KMS-11 (cell line): ENCODE data around the gene PDZRN3.
"Not testable (repeated sequence)": the region's sequence is repeated elsewhere in the genome, so short reads cannot be mapped to it uniquely, and the experiment has no call there.

Source experiments
- H2AFZ ChIP-seq: fragments of 200-600 bp; sonication (generic); 2 replicates; pipeline ENCODE4 v1.6.1; 2016; ENCODE audit warnings: antibody characterized with exemption, mixed run types, low read depth
- H3K27ac ChIP-seq: fragments of 200-600 bp; sonication (generic); 2 replicates; pipeline ENCODE4 v1.6.1; 2016; ENCODE audit warnings: mild to moderate bottlenecking, mixed run types
- H3K27me3 ChIP-seq: fragments of 200-600 bp; sonication (generic); 2 replicates; pipeline ENCODE4 v1.6.1; 2017; ENCODE audit warnings: mild to moderate bottlenecking, low read depth, mixed run types, moderate library complexity; ENCODE audit not compliant: insufficient read depth
- H3K36me3 ChIP-seq: fragments of 200-600 bp; sonication (generic); 2 replicates; pipeline ENCODE4 v1.6.1; 2017; ENCODE audit warnings: mild to moderate bottlenecking, mixed run types; ENCODE audit not compliant: insufficient read depth
- H3K4me1 ChIP-seq: fragments of 200-600 bp; sonication (generic); 2 replicates; pipeline ENCODE4 v1.6.1; 2016; ENCODE audit warnings: mild to moderate bottlenecking, low read depth, mixed run types; ENCODE audit not compliant: poor library complexity, severe bottlenecking
- H3K4me2 ChIP-seq: fragments of 200-600 bp; sonication (generic); 2 replicates; pipeline ENCODE4 v1.7.0; 2016; ENCODE audit warnings: mild to moderate bottlenecking, mixed run types
- H3K4me3 ChIP-seq: fragments of 200-600 bp; sonication (generic); IDR thresholded peaks from 2 replicates; pipeline ENCODE4 v1.6.1; 2017; ENCODE audit warnings: low read depth, low read length, mixed read lengths; ENCODE audit not compliant: insufficient read depth
- H3K79me2 ChIP-seq: fragments of 200-600 bp; sonication (generic); 2 replicates; pipeline ENCODE4 v1.6.1; 2016; ENCODE audit warnings: low read depth, mixed run types; ENCODE audit not compliant: insufficient read depth
- H3K9ac ChIP-seq: fragments of 200-600 bp; sonication (generic); 2 replicates; pipeline ENCODE4 v1.6.1; 2016; ENCODE audit warnings: mild to moderate bottlenecking, mixed run types
- H4K20me1 ChIP-seq: fragments of 200-600 bp; sonication (generic); 2 replicates; pipeline ENCODE4 v1.6.1; 2016; ENCODE audit warnings: mild to moderate bottlenecking, mixed run types; ENCODE audit not compliant: insufficient read depth
- CTCF ChIP-seq: fragments of 200-600 bp; sonication (generic); conservative IDR thresholded peaks from 2 replicates; pipeline ENCODE4 v1.6.1; 2017; ENCODE audit warnings: low read depth, mild to moderate bottlenecking, antibody characterized with exemption, low read length, moderate library complexity, mixed read lengths

Gene PDZRN3

GRCh38 chr3:73569246-73569760 lies 55.4 kb downstream of the PDZRN3 start:
- no peak overlapping the region; the same call in 1 of the 2 replicates for H3K4me2 ChIP-seq
- H3K79me2 ChIP-seq = no peaks in the 10 kb centered on the region
- H4K20me1 ChIP-seq = no peaks in the 10 kb centered on the region
- peaks cover 28% of the 10 kb centered on the region for H3K4me1 ChIP-seq
- H3K9ac ChIP-seq = no peak overlapping the region
- H3K27me3 ChIP-seq = no peaks in the 10 kb centered on the region
- no peaks in the 10 kb centered on the region for H3K36me3 ChIP-seq
- H2AFZ ChIP-seq = peak overlapping the region; percentile 55; the same call in 1 of the 2 replicates
- no peak for TF ChIP-seq CTCF
- H3K27ac ChIP-seq = 0 out of 2 replicates have a peak overlapping the region, but pooled peaks have one; percentile 53
- no peak overlapping the region for H3K4me3 ChIP-seq

DNA sequence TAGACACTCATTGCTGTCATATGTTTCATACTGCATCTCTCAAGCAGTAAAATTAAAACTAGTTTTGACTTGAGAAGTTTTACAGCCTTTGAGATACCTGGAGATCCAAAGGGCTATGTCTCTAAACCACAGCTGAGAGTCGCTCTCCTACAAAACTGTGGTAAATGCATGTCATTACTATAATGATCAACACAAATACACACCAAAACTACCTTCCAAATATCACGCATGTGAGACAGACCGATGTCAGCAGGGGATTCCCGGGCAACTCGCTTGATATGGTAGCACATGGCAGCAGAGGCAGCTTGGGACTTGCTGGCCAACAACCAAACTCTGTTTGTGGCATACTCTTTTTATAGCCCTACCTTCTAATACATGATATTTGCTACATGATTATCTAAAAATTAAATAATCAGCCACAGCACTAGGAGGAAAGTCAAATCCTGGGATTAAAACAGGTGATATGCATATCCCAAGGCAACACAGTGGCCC lies 56.3 kb downstream of the PDZRN3 start:
- H3K27me3 ChIP-seq = no peaks in the 10 kb centered on the region
- no peaks in the 10 kb centered on the region for H3K79me2 ChIP-seq
- peak overlapping the region; percentile 55 for H2AFZ ChIP-seq
- TF ChIP-seq CTCF = no peak
- H3K36me3 ChIP-seq = no peaks in the 10 kb centered on the region
- H3K9ac ChIP-seq = peak overlapping the region; percentile 42; the same call in 1 of the 2 replicates
- no peak overlapping the region for H3K4me3 ChIP-seq
- H4K20me1 ChIP-seq = no peaks in the 10 kb centered on the region
- peak overlapping the region; percentile 53 for H3K27ac ChIP-seq
- peaks cover 36% of the 10 kb centered on the region for H3K4me1 ChIP-seq
- H3K4me2 ChIP-seq = peak overlapping the region; percentile 57

DNA sequence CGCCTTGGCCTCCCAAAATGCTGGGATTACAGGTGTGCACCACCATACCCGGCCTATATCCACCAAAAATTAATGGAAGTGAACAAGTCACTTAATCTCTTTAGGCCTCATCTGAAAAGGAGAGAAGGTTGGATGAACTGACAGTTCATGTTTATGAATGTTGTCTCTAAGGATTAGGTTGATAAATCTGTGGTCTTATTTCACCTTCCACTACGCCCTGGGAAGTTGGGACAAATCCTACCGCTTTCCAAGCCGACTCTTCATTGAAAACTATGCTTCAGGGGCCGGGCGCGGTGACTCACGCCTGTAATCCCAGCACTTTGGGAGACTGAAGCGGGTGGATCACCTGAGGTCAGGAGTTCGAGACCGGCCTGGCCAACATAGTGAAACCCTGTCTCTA lies 59.4 kb downstream of the PDZRN3 start:
- H3K4me2 ChIP-seq, H3K79me2 ChIP-seq: not testable (repeated sequence)

GRCh38 chr3:73563896-73564582 lies 60.7 kb downstream of the PDZRN3 start:
- H3K27ac ChIP-seq = no peak overlapping the region
- H4K20me1 ChIP-seq = no peaks in the 10 kb centered on the region
- H3K4me1 ChIP-seq = peaks cover 36% of the 10 kb centered on the region
- peak overlapping the region; percentile 17; the same call in 1 of the 2 replicates for H3K4me2 ChIP-seq
- H2AFZ ChIP-seq = no peak overlapping the region
- no peaks in the 10 kb centered on the region for H3K27me3 ChIP-seq
- no peak overlapping the region for H3K4me3 ChIP-seq
- H3K9ac ChIP-seq = no peak overlapping the region
- no peaks in the 10 kb centered on the region for H3K36me3 ChIP-seq
- no peak for TF ChIP-seq CTCF
- no peaks in the 10 kb centered on the region for H3K79me2 ChIP-seq

More for the DNA sequence above, 59.4 kb downstream of the PDZRN3 start:
- H3K36me3 ChIP-seq, H4K20me1 ChIP-seq, H3K4me3 ChIP-seq, H2AFZ ChIP-seq, H3K27me3 ChIP-seq, H3K9ac ChIP-seq, H3K27ac ChIP-seq: not testable (repeated sequence)
- peaks cover 38% of the 10 kb centered on the region for H3K4me1 ChIP-seq

DNA sequence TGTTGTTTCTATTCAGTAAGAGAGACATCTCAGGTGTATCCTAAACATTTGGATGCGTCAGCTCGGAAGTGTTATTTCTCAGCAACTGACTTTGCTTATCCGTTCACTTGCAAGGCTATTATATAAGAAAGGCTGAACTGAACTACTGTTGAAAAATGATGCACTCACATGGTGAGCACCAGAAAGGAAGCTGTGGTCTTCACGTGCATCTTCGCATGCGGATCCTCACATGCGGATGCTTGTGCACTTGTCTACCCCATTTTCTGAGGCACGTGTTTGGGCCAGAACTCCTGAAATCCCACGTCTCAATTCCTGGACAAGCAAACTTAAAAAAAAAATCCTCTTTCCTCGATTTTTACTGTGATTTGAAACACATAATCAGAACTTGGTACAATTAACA lies 63.2 kb downstream of the PDZRN3 start:
- H3K36me3 ChIP-seq = no peaks in the 10 kb centered on the region
- no peak overlapping the region for H3K27ac ChIP-seq
- no peak overlapping the region for H2AFZ ChIP-seq
- H3K79me2 ChIP-seq = no peaks in the 10 kb centered on the region
- no peaks in the 10 kb centered on the region for H3K27me3 ChIP-seq
- no peaks in the 10 kb centered on the region for H4K20me1 ChIP-seq
- H3K4me2 ChIP-seq = no peak overlapping the region
- no peak for TF ChIP-seq CTCF
- H3K4me1 ChIP-seq = peaks cover 14% of the 10 kb centered on the region
- no peak overlapping the region for H3K4me3 ChIP-seq
- no peak overlapping the region for H3K9ac ChIP-seq
